HG02840 (cell line): ENCODE results near the gene AFAP1L1.
A peak's percentile ranks its signal among the peaks of the same experiment; 100 is the strongest.

Source experiments
- ATAC-seq: cut with Tn5 transposase; IDR thresholded peaks from one replicate; pipeline ENCODE4 v1.9.1; 2021; ENCODE audit warnings: mild to moderate bottlenecking, moderate library complexity, moderate number of reproducible peaks; ENCODE audit not compliant: unreplicated experiment, low FRiP score

Gene AFAP1L1

DNA sequence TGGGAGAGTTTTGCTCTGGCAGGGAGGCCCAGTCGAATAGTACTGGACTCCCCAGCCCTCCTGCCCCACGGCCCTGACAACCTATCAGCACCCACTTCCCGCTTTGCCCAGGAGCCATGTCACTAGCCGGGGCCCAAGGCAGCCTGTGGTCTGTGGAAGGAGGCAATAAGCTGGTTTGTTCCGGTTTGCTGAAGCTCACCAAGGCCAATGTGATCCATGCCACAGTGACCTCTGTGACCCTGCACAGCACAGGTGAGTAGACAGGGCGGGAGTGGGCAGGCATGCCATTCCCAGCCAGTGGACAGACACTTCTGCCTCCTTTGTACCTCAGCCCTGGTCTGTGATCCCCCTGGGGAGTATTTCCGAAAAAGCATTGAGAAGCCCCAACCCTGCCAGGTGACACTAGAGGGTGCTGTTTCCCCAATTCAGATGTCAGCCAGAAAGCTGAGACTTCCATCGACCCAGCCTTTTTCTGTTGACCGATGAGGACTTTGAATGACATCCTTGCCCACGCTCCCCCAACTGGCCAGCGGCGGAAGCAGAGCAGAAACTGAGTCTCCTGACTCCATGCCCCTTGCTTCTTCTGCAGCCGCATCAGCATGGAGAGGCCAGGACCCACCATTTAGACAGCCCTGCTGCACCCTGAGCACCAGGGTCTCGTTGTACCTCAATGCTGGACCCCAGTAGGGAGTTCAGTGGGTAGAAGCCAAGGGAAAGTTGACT lies 95.8 kb downstream of the AFAP1L1 start:
- ATAC-seq: no peak

DNA sequence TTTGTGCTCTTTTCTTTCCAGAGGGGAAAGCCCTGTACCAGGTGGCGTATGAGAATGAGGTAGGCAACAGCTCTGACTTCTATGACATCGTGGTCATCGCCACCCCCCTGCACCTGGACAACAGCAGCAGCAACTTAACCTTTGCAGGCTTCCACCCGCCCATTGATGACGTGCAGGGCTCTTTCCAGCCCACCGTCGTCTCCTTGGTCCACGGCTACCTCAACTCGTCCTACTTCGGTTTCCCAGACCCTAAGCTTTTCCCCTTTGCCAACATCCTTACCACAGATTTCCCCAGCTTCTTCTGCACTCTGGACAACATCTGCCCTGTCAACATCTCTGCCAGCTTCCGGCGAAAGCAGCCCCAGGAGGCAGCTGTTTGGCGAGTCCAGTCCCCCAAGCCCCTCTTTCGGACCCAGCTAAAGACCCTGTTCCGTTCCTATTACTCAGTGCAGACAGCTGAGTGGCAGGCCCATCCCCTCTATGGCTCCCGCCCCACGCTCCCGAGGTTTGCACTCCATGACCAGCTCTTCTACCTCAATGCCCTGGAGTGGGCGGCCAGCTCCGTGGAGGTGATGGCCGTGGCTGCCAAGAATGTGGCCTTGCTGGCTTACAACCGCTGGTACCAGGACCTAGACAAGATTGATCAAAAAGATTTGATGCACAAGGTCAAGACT lies 96.5 kb downstream of the AFAP1L1 start:
- ATAC-seq: no peak

DNA sequence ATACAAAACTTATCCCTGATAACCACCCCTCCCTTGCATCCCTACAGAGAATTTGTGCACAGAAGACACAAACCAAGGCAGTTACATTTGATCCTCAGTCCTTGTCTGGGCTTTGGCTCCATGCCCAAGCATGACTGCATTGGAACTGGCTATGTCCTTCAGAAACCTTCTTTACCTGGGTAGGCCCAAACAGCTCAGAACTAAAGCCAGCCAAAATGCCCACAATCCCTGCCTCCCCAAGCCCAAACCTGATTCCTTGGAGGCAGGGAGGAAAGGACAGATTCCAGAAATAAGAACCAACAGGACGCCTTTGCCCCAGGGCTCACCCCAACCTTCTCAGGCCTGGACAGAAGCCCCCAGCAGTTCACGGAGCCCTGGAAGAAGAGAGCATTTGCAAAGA lies 99.2 kb downstream of the AFAP1L1 start:
- no peak for ATAC-seq

DNA sequence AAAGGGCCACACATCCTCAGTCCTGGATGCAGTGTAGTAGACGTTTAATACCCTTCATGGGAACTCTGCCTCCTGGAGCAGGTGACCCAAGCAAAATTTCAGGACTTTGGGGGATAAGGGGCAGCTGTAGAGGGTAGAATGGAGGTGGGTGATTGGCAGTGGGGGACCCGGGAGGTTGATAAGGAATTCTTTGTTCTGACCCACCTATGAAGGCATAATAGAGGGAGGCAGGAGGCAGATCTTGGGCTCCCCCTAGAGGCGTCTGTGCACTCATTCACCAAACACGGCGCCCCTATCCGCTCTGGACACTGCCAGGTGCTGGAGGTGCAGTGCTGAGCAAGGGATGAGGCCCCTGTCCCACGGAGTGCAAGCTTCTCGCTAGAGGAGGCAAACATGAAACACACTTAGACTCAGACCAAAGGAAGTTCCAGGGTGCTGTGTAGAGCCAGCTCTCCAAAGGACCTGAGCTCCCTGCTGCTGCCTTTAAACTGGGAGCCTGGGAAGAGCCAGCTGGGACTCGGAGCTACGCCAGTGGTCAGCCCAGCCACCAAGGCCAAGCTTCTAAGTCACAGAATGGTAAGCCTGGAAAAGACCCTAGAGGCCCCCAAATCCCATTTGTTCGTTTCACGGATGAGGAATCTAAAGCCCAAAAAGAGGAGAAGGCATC lies 99.8 kb downstream of the AFAP1L1 start:
- peak; percentile 68 for ATAC-seq

DNA sequence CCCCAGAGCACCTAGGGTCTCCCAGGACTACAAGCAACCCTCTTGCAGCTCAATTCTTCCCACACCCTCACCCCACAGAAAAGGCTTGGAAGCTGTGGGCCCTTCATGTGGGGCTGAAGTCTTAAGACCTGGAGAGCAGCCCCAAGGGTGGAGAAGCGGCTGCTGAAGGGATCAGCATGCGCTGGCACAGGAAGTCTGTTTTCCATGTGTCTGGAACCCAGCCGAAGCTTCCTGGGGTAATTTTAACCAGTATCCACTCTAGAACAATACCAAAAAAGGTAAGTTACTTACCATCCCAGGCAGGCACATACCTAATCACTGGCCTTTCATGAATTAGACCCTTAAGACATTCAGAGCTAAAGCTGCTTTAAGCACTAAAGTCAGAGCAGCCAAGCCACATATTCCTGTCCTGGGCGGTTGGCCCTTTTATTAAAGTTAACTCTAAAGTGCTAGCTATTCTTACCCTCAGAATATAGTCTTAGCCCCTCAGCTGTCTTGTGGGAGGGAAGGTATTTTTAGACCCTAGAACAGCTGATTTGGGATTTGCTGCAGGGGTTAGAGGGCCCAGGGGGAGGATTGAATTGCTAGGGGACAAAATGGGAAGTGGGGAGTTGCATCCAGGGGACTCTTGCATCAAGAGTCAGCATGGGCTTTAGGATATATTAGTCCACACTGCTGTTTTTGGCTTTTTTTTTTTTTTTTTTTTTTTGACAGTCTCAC lies 100.6 kb downstream of the AFAP1L1 start:
- ATAC-seq: no peak

DNA sequence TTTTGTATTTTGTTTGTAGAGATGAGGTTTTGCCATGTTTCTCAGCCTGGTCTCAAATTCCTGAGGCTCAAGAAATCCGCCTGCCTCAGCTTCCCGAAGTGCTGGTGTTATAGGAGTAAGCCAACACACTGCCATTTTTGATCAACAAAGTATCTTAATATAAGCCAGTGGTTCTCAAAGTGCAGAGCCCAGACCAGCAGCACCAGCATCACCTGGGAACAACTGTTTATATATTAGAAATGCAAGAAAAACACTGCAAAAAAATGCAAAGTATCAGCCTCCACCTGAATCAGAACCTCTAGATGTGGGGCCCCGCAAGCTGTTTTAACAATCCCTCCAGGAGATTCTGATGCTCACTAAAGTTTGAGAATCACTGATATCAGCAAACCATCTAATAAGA lies 101.3 kb downstream of the AFAP1L1 start:
- ATAC-seq: no peak

DNA sequence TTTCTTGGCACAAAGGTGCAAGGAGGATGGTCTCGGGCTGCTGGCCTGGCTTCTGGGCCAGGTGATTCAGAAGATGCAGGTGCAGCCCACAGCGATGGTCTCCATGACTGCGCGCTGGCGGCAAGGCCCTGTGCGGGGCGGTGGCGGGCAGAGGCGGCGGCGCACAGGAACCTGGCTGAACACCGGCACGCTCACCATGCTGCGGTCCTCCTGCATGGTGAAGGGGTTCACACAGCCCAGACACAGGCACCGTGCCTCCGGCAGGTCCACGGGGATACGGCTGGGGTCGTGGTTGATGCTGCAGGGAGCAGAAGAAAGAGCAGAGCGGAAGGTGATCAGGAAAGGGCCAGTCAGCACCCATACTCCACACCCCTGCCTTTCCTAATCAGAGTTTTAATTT lies 102.6 kb downstream of the AFAP1L1 start:
- ATAC-seq: no peak

DNA sequence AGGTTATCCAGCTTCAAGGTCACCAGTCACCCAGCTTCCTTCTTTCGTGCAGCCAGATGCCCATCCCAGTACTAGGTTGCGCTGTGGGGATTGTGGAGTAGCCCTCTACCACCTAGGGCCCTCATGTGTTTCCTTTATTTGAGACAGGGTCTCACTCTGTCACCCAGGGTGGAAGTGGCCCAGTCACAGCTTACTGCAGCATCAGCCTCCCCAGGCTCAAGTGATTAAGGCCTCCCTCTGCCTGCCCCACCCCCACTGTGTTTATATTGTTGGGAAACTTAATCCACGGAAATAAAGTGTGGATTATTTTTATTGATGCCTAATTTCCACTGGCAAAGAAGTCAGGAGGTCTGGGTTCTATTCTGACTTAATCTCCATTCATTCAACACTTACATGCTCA lies 103.1 kb downstream of the AFAP1L1 start:
- no peak for ATAC-seq

DNA sequence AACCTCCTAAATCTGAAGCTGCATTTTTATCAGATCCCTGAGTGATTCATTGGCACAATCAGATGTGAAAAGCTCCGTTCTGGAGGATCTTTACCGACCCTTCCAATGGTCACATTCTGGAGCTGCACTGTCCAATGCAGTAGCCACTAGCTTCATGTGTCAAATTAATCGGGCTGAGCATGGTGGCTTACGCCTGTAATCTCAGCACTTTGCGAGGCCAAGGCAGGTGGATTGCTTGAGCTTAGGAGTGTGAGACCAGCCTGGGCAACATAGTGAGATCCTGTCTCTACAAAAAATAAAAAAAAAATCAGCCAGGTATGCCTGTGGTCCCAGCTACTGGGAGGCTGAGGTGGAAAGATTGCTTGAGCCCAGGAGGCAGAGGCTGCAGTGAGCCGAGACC lies 103.8 kb downstream of the AFAP1L1 start:
- no peak for ATAC-seq

DNA sequence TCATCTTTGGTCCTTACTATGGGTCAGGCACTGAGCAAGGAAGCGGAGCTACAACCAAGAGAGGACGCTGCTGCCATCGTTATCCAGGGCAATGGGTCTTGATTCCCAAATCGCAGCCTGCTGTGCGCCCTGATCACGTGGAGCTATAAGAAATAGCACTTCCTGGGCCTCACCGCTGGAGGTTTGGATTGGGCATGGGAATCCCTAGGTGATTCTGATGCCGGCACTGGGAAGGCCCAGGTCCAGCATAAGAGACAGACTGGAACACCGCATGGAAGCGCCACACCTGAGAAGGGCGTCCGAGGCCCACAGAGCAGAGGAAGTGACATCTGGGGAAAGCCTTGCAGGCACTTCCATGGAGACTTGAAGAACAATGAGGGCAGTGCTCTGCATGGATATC lies 104.4 kb downstream of the AFAP1L1 start:
- ATAC-seq: no peak

DNA sequence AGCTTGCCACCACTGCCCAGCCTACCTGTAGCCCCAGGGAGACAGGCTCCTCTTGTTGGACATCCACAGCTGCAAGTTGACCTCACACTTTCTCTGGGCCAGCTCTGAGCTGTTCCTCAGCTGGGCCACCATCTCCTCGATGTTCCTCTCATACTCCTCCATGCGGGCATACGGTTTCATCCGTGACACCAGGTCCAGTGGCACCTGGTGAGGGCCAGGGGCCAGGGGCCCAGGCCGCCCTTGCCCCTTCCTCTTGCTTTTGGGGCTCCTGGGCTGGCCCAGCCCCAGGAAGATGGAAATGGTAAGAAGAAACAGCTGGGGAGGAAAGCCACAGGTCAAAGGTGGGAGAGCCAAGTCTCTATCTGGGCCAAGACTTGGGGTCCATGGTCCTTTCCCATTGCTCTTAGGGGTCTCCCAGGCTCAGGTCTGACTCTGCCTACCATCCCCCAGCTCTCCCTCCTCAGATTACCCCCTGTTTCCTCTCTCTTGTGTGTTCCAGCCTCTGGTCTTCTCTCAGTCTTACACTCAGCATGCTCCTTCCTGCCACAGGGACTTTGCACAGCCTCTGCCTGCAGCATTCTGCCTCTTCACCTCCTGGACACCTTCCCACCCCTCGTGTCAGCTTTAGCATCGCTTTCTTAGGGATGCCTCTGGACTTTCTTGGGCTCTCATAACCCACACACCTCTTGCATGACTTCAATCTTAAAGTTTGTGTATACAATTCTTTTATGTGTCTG lies 105.2 kb downstream of the AFAP1L1 start:
- no peak for ATAC-seq

DNA sequence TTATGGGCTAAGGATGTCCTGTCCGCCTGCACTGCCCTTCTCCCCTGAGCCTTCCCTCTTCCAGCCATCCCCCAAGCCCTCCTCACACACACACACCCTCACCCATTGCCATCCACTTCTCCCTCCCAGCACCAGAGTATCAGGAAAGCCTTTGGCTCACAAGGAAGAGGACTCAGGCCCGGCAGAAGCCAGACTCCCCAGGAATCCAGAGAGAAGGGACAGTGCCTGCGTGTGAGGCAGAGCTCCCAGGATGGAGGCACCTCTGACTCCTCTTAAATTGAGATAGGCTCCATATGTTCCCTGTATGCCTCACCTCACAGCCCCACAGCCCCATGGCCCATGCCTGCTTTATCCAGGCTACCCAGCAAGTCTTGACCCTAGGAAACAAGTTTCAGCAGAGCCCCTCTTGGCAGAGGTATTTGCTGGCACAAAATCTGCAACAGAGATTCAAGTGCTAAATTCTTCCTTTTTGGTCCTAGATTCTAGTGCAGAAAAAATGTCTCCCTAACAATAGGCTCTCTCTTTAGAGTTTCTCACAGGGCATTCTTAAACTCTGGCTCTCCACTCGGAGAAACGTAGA lies 106.7 kb downstream of the AFAP1L1 start:
- no peak for ATAC-seq

DNA sequence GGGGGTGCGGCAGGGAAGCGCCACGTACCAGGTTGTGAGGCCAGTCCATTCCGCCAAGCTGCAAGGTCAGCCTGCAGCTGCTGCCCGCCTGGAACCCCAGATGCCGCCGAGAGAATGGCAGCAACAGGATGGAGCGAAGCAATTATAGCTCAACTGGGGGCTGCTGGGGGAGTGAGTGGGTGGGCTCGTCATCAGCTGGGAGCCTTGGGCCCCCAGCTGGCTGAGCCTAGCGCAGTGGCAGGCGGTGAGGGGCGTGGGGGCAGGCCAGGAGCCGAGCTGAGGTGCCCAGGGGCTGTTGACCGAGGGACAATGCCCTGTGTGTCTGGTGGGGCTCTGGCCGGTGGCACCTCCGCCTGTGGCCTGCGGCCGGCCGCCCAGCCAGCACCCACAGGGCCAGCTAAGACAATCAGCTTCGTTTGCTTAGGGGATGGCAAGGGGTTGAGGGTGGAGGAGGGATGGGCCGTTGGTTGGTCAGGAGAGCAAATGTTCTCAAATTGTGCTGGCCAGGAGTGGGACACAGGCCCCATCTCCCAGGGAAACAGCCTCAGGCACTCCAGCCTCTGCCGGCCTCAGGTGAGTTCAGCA lies 107.6 kb downstream of the AFAP1L1 start, which contains the start of gene IL17B:
Gene IL17B (minus strand): TSS at position 116 of the 585 bp plus-strand sequence. CDS start 67 bp downstream, at position 49.
- ATAC-seq: no peak

DNA sequence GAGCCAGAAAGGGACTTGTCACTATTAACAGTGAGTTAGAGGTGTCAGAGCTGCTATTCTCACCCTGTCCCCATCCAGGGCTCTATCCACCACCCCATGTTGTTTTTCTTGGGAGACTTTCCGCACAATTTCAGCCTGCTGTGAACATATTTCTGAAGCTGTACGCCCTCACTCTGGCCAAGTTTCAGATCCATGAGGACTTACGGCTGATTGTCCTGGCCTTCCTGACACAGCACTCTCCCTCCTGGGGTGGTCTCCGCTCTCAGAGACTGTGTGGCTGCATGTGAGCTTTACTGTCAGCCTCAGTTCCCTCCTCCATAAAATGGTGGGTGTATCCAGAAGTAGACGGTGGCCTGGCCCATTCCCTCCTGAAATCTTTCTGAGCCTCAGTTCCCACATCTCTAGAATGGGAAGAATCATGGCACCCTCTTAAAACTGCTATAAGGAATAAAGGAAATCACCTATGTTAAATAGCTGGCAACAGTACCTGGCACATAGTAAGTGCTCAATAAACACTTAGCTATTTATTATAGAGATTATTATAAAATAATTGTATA lies 108.2 kb downstream of the AFAP1L1 start:
- no peak for ATAC-seq

DNA sequence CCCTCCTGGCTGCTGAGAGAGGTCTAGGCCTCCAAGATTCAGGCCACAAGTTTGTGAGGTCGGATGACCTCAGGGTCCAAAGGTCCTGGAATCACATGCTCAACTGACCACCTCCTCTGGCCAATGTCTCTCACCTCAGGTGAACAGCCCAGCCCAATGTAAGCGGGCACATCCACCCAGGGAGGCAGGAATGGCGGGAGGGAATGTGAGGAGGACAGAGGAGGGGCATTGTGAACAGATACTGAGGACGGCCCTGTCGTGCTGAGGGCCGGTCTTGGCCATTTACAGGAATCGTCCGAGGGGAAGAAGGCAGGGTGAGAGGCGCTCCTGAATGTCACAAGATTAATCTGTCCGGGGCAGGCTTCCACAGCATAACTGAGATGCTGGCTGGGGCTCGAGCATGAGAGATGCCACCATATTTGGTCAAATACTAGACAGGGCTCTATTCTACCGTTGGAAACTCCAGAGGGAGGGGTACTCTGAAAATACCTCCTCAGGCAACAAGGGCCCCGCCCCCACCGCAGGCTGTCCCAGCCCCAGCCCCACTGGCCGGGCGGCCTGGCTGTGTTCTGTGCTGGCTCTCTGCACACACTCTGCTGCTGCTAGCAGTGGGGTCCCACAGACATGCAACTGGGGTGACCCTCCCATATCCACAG lies 108.9 kb downstream of the AFAP1L1 start:
- no peak for ATAC-seq

DNA sequence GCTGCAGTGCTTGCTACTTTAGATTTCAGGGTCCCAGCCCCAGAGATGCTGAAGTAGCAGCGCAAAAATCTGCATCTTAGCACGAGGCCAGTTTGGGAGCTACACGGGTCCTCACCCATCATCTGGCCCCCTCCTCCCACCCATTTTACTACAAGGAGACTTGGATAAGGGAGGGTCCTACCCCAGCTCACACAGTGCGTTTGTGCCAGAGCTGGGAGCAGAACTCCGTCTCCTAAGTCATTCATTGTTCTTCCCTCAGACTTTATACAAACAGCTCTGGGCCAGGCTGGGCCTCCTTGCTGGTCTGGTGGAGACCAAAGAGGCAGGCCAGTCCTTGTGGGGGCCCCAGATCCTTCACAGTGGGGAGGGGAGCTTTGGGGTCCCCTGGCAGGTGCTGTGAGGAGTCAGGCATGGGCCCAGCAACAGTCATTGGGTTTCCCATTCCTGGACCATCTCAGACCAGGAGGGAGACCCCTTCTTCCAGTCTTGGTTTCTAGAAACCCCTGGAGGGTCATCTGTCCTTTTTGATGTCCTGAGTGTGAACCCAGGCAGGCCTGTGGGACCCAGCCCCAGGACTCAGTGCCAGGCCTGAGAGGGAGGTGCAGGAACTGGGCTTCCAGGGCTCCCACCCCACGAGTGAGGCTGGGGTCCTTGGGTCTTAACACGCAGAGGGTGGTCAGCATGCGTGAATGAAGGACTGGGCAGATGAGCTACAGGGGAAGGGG lies 109.8 kb downstream of the AFAP1L1 start:
- ATAC-seq: no peak

DNA sequence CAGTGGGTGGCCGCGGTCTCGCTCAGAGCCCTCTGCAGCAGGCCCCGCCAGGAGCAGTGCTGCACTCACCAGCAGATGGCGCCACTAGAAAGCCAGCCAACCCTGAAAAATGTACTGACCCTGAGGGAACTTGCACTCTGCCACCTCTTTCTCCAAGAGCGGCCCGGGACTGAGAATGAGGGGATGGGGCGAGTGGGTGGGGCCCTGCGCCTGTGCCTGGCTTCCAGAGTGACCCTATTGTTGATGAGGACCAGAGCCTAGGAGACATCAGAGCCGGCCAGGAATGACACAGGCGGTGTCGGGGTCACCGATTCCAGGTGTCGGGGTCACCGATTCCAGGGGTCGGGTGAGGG lies 110.3 kb downstream of the AFAP1L1 start:
- ATAC-seq: no peak

DNA sequence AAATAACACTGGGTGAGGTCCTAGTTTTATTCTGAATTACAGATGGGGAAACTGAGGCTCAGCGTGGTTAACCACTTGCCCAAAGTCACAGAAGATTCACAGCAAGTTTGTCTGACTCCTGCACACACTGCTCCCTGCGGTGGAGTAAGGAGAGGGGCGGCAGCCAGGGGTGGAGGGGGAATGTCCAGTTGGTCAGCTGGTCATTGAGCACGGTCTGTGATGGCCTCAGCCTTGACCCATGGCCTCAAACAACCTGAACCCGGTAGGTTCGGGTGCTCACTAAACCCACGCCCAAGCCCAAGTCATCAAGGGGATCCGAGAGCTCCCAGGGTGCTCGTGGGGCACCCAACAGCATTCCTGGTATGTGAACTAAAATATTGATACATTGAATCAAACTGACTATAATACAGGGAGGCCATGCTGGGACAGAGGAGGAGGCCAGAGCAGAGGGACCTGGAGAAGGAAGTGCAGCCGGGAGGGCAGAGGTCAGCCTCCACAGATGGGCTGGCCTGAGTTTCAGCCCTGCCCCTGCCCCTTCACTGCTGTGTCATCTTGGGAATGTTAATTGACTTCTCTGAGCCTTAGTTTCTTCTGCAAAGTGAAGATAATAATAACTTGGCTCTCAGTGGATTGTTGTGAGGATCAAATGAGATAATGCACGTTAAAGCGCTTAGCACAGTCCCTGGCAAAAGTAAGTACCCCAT lies 111.0 kb downstream of the AFAP1L1 start:
- ATAC-seq: no peak
